ENCODE results near the gene RSBN1L. TPM values are rescaled to one million over a fixed set of nuclear protein-coding genes. Genes with fewer than 3 reads are reported as not detected.
"Not testable (repeated sequence)": the region's sequence is repeated elsewhere in the genome, so short reads cannot be mapped to it uniquely, and the experiment has no call there.

RSBN1L gene
- polyA plus RNA-seq, 1 donor: 15.9 TPM

GRCh38 chr7:77766801-77767605 is 70.7 kb downstream of the RSBN1L start:
- no peak for DNase-seq (ENCODE audit: low read depth)

GRCh38 chr7:77770316-77770715 is 74.1 kb downstream of the RSBN1L start:
- DNase-seq (ENCODE audit: low read depth): no peak

- DNase-seq (ENCODE audit: low read depth): no peak
Observed at GRCh38 chr7:77771901-77772300, 75.6 kb downstream of the RSBN1L start.

- no peak for DNase-seq (ENCODE audit: low read depth)
Observed at GRCh38 chr7:77778535-77778934, 82.3 kb downstream of the RSBN1L start.

GRCh38 chr7:77782383-77782782 is 86.1 kb downstream of the RSBN1L start:
- no peak for DNase-seq (ENCODE audit: low read depth)

GRCh38 chr7:77783111-77783510 is 86.9 kb downstream of the RSBN1L start:
- no peak for DNase-seq (ENCODE audit: low read depth)

GRCh38 chr7:77783545-77783944 is 87.3 kb downstream of the RSBN1L start:
- DNase-seq (ENCODE audit: low read depth): no peak

GRCh38 chr7:77784426-77784825 is 88.2 kb downstream of the RSBN1L start:
- not testable (repeated sequence) for DNase-seq (ENCODE audit: low read depth)

GRCh38 chr7:77786018-77786417 is 89.8 kb downstream of the RSBN1L start:
- no peak for DNase-seq (ENCODE audit: low read depth)

GRCh38 chr7:77786741-77787140 is 90.5 kb downstream of the RSBN1L start:
- DNase-seq (ENCODE audit: low read depth): no peak

GRCh38 chr7:77788327-77788902 is 92.2 kb downstream of the RSBN1L start:
- no peak for DNase-seq (ENCODE audit: low read depth)

- no peak for DNase-seq (ENCODE audit: low read depth)
Observed at GRCh38 chr7:77791336-77791735, 95.1 kb downstream of the RSBN1L start.

GRCh38 chr7:77791956-77792355 is 95.7 kb downstream of the RSBN1L start:
- DNase-seq (ENCODE audit: low read depth): no peak

- no peak for DNase-seq (ENCODE audit: low read depth)
Observed at GRCh38 chr7:77794000-77794399, 97.7 kb downstream of the RSBN1L start.

GRCh38 chr7:77796109-77796508 is 99.8 kb downstream of the RSBN1L start:
- DNase-seq (ENCODE audit: low read depth): no peak

- no peak for DNase-seq (ENCODE audit: low read depth)
Observed at GRCh38 chr7:77796960-77797359, 100.7 kb downstream of the RSBN1L start.

GRCh38 chr7:77797734-77798393 is 101.6 kb downstream of the RSBN1L start:
- DNase-seq (ENCODE audit: low read depth): no peak

- DNase-seq (ENCODE audit: low read depth): peak; percentile 100
Observed at GRCh38 chr7:77798394-77799077, 102.3 kb downstream of the RSBN1L start, which contains the start of the genes PHTF2 and TMEM60. TSS of gene PHTF2 (plus strand) at chr7:77798773. TSS of gene TMEM60 (minus strand) at chr7:77798434. CDS start at chr7:77794373, 4,061 bp downstream.

- no peak for DNase-seq (ENCODE audit: low read depth)
Observed at GRCh38 chr7:77799078-77799964, 103.1 kb downstream of the RSBN1L start.

GRCh38 chr7:77800158-77800557 is 103.9 kb downstream of the RSBN1L start:
- no peak for DNase-seq (ENCODE audit: low read depth)

GRCh38 chr7:77800730-77801129 is 104.5 kb downstream of the RSBN1L start:
- no peak for DNase-seq (ENCODE audit: low read depth)
